ENCODE measurements around the gene MAGI1.

The MAGI1 gene

DNA sequence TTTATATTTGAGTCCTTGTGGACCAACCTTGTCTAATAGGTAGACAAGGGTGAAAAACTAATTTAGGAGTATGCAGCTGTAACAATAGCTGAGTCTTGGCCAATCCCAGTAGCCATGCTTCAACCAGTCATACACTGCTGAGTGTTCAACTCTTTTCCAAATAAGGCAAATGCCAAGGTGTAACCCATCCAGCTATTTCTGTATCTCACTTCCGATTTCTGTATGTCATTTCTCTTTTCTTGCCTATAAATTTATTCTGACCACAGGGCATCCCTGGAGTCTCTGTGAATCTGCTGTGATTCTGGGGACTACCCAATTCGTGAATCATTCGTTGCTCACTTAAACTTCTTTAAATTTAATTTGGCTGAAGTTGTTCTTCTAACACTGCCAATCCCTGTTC lies 93.2 kb downstream of the MAGI1 start:
- TF ChIP-seq, protein P1, sequence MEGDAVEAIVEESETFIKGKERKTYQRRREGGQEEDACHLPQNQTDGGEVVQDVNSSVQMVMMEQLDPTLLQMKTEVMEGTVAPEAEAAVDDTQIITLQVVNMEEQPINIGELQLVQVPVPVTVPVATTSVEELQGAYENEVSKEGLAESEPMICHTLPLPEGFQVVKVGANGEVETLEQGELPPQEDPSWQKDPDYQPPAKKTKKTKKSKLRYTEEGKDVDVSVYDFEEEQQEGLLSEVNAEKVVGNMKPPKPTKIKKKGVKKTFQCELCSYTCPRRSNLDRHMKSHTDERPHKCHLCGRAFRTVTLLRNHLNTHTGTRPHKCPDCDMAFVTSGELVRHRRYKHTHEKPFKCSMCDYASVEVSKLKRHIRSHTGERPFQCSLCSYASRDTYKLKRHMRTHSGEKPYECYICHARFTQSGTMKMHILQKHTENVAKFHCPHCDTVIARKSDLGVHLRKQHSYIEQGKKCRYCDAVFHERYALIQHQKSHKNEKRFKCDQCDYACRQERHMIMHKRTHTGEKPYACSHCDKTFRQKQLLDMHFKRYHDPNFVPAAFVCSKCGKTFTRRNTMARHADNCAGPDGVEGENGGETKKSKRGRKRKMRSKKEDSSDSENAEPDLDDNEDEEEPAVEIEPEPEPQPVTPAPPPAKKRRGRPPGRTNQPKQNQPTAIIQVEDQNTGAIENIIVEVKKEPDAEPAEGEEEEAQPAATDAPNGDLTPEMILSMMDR (IDR thresholded peaks at IDR 0.05; ENCODE audit: borderline replicate concordance, control extremely low read depth, extremely low read depth, insufficient read depth, missing control alignments), result no peak
- no peak for DNase-seq (ENCODE audit: low spot score)
- in situ Hi-C loops (cut with MboI; ENCODE audit: low sequenced_read_pairs, unreplicated experiment), result no loop called here

DNA sequence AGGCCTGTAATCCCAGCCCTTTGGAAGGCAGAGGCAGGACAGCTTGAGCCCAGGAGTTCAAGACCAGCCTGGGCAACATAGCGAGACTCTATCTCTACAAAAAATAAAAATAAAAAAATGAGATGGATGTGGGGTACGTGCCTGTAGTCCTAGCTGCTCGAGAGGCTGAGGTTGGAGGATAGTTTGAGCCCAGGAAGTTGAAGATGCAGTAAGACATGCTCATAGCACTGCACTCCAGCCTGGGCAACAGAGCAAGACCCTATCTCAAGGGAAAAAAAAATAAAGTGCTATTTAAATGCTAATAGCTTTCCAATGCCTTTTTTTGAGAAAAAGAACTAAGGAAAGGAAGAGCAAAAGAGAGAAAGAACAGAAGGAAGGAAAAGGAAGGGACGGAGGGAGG lies 94.5 kb downstream of the MAGI1 start:
- TF ChIP-seq, protein P1 (IDR thresholded peaks at IDR 0.05; ENCODE audit: borderline replicate concordance, control extremely low read depth, extremely low read depth, insufficient read depth, missing control alignments), result no peak
- in situ Hi-C loops (cut with MboI; ENCODE audit: low sequenced_read_pairs, unreplicated experiment), result no loop called here
- no peak for DNase-seq (ENCODE audit: low spot score)

DNA sequence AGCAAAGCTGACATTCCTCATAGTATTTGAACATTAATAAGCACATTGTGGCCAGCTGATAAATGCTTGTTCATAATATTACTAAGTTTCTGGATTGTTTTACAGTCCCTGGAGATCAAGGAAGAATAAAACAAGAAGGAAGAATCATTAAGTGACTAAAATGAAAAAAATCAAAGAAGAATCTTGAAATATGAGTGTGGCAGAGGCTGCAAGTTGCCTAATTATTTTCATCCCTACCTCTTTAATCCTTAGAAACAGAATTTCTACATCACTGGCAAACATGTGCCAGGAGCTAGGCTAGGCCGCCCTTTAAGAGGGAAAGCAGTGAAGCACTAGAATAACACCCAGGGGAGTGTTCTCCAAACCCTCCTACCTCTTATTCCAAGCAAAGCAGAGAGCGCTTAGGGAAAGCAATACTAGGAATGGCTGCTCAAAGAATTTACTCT lies 98.9 kb downstream of the MAGI1 start:
- no peak for DNase-seq (ENCODE audit: low spot score)
- TF ChIP-seq, protein P1 (IDR thresholded peaks at IDR 0.05; ENCODE audit: borderline replicate concordance, control extremely low read depth, extremely low read depth, insufficient read depth, missing control alignments), result no peak
- in situ Hi-C loops (cut with MboI; ENCODE audit: low sequenced_read_pairs, unreplicated experiment), result no loop called here

DNA sequence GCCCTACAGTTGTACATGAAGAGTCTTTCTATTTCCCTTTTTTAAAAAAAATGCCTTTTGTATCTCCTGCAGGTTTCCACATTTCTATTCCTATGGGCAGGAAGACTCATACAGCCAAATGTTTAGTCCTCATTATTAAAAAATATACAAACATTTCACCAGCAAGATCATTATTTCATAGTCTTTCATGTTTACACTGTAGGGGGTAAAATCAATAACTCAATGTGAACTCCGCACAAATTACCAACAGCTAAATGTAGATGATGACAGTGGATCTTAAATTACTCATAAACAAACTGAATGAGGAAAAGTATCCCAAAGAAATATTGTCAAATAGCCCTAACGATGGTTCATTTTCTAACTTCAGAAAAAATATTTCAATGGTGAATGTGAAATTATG lies 99.5 kb downstream of the MAGI1 start:
- TF ChIP-seq, protein P1 (IDR thresholded peaks at IDR 0.05; ENCODE audit: borderline replicate concordance, control extremely low read depth, extremely low read depth, insufficient read depth, missing control alignments), result no peak
- in situ Hi-C loops (cut with MboI; ENCODE audit: low sequenced_read_pairs, unreplicated experiment), result no loop called here
- DNase-seq (ENCODE audit: low spot score), result no peak

DNA sequence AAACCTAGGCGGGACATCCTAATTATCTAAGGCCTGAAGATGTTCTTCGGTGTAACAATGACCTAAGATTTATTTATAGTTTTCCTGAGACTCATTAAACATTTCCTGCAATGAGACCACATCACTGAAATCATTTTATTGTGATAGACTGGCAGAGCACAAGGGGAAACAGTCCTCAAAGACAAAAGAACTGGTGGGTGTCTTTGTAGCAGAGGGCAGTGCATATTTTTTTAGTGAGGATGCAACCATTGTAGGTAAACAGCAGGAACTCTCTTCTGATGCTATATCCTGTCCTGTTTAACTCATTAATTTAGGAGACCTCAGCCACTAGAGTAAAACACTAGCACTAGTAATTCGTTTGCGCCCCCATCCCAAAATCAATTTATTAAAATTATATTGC lies 100.0 kb downstream of the MAGI1 start:
- no peak for DNase-seq (ENCODE audit: low spot score)
- TF ChIP-seq, protein P1 (IDR thresholded peaks at IDR 0.05; ENCODE audit: borderline replicate concordance, control extremely low read depth, extremely low read depth, insufficient read depth, missing control alignments), result no peak
- in situ Hi-C loops (cut with MboI; ENCODE audit: low sequenced_read_pairs, unreplicated experiment), result no loop called here

DNA sequence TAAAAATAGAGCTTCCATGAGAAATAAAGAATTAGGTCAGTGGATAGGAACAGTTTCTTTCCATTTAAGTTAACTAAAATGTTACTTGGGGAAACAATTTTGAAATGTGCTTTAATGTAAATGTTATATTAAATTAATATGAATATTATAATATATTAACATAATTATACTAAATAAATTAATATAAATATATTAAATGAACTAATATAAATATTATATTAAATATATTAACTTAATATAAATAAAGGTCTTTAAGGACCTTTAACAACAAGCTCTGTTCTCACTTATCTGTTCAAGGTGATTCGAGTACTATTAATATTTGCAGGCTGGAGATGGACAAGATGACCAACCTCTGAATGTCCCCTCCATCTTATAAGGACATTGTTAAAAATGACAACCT lies 100.6 kb downstream of the MAGI1 start:
- in situ Hi-C loops (cut with MboI; ENCODE audit: low sequenced_read_pairs, unreplicated experiment), result no loop called here
- TF ChIP-seq, protein P1 (IDR thresholded peaks at IDR 0.05; ENCODE audit: borderline replicate concordance, control extremely low read depth, extremely low read depth, insufficient read depth, missing control alignments), result no peak
- DNase-seq (ENCODE audit: low spot score), result no peak

All from GM13976 (cell line).